Measurements from ENCODE around the gene FBLN2.

FBLN2 gene

GRCh38 chr3:13661121-13661520 is 112.2 kb downstream of the FBLN2 start:
- DNase-seq (ENCODE audit: low read depth, low spot score), result no peak

GRCh38 chr3:13662238-13662847 is 113.4 kb downstream of the FBLN2 start:
- DNase-seq (ENCODE audit: low read depth, low spot score), result no peak

- DNase-seq (ENCODE audit: low read depth, low spot score), result no peak
Measured at GRCh38 chr3:13663781-13664535, 115.0 kb downstream of the FBLN2 start.

- DNase-seq (ENCODE audit: low read depth, low spot score), result no peak
Measured at GRCh38 chr3:13665582-13666226, 116.8 kb downstream of the FBLN2 start.

GRCh38 chr3:13666227-13666619 is 117.3 kb downstream of the FBLN2 start:
- DNase-seq (ENCODE audit: low read depth, low spot score), result no peak

GRCh38 chr3:13666781-13667709 is 118.1 kb downstream of the FBLN2 start:
- DNase-seq (ENCODE audit: low read depth, low spot score), result no peak

GRCh38 chr3:13668136-13668535 is 119.2 kb downstream of the FBLN2 start:
- DNase-seq (ENCODE audit: low read depth, low spot score), result no peak

- DNase-seq (ENCODE audit: low read depth, low spot score), result no peak
Measured at GRCh38 chr3:13669457-13669856, 120.5 kb downstream of the FBLN2 start.

- no peak for DNase-seq (ENCODE audit: low read depth, low spot score)
Measured at GRCh38 chr3:13670292-13670691, 121.4 kb downstream of the FBLN2 start.

- no peak for DNase-seq (ENCODE audit: low read depth, low spot score)
Measured at GRCh38 chr3:13671482-13672233, 122.7 kb downstream of the FBLN2 start.

GRCh38 chr3:13673207-13673606 is 124.3 kb downstream of the FBLN2 start:
- no peak for DNase-seq (ENCODE audit: low read depth, low spot score)

- no peak for DNase-seq (ENCODE audit: low read depth, low spot score)
Measured at GRCh38 chr3:13674538-13675185, 125.7 kb downstream of the FBLN2 start.

- DNase-seq (ENCODE audit: low read depth, low spot score), result no peak
Measured at GRCh38 chr3:13676356-13677017, 127.6 kb downstream of the FBLN2 start.

- DNase-seq (ENCODE audit: low read depth, low spot score), result no peak
Measured at GRCh38 chr3:13677272-13677671, 128.3 kb downstream of the FBLN2 start.

GRCh38 chr3:13681931-13682330 is 133.0 kb downstream of the FBLN2 start:
- DNase-seq (ENCODE audit: low read depth, low spot score), result no peak

- no peak for DNase-seq (ENCODE audit: low read depth, low spot score)
Measured at GRCh38 chr3:13682331-13683013, 133.5 kb downstream of the FBLN2 start.

- no peak for DNase-seq (ENCODE audit: low read depth, low spot score)
Measured at GRCh38 chr3:13683288-13683687, 134.4 kb downstream of the FBLN2 start.

GRCh38 chr3:13683772-13684171 is 134.8 kb downstream of the FBLN2 start:
- DNase-seq (ENCODE audit: low read depth, low spot score), result no peak

GRCh38 chr3:13684350-13684749 is 135.4 kb downstream of the FBLN2 start:
- DNase-seq (ENCODE audit: low read depth, low spot score), result no peak

Data from ELF-1 (cell line).